ENCODE results near the gene STK36.

DNA sequence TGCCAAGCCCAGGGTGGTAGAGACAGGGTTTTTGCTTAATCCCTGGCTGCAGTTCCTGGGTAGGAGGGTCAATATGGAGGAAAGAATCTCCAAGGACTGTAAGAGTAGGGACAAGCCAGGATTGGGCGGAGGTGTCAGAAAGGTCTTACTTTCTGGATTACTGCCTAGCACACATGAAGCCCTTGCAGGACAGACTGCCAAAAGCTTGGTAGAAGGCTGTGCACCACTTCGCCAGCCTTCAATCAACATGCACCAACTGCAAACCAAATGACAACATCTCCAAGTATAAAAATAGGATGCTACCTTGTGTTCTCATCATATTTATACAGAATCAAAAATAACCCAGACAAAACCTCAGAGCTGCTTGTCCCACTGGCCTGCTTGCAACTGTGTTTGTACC, 16.1 kb upstream of the STK36 start:
- TF ChIP-seq JUND (IDR thresholded peaks at IDR 0.05; ENCODE audit: low read depth, low read length): no peak
- TF ChIP-seq EZH2 (IDR thresholded peaks at IDR 0.05; ENCODE audit: borderline replicate concordance, control insufficient read depth, low read depth, low read length): no peak
- TF ChIP-seq ZZZ3 (IDR thresholded peaks at IDR 0.05; ENCODE audit: control insufficient read depth, insufficient read length, low read depth): no peak
- no peak for TF ChIP-seq FOS (IDR thresholded peaks at IDR 0.05; ENCODE audit: borderline replicate concordance, extremely low read depth, insufficient read length)
- no peak for TF ChIP-seq PRDM15 (CRISPR knock-in tag; IDR thresholded peaks at IDR 0.05)
- no peak for TF ChIP-seq POLR2A (IDR thresholded peaks at IDR 0.05; ENCODE audit: low read depth, low read length)
- TF ChIP-seq BCLAF1 (IDR thresholded peaks at IDR 0.05): no peak
- no peak for TF ChIP-seq RAD21 (IDR thresholded peaks at IDR 0.05; ENCODE audit: insufficient read depth, low read depth, low read length)
- no peak for TF ChIP-seq POLR2AphosphoS5 (IDR thresholded peaks at IDR 0.05; ENCODE audit: low read length)
- no peak for TF ChIP-seq KDM1A (IDR thresholded peaks at IDR 0.05; ENCODE audit: borderline replicate concordance)
